ENCODE results near the gene TNXB. TPM values are rescaled to one million over a fixed set of nuclear protein-coding genes. Genes with fewer than 3 reads are reported as not detected.
A peak's percentile ranks its signal among the peaks of the same experiment; 100 is the strongest.
"Not testable (repeated sequence)": the region's sequence is repeated elsewhere in the genome, so short reads cannot be mapped to it uniquely, and the experiment has no call there.

TNXB gene
- total and polyA plus RNA-seq, 7 donors: 7.0 to 26.1 (median 14.5) TPM

DNA sequence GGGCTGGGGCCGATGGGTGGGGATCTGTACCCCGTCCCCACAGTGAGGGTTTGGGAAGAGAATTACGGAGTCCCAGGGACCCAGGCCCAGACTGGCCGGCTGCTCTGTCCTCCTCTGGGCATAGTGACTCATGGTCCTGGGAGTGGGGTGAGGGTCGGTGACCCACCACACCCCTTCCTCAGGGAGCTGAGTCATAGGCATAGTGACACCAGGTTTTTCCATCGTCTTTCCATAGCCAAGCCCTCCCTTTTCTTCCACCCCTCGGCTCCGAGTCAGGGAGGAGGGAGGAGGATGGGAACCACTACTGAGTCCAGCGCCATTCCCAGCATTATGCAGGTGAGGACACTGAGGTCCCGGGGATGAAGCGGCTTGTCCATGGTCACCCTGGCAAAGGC is 62.1 kb downstream of the TNXB start:
- H3K36me3 ChIP-seq (ENCODE audit: insufficient read depth in 1 of 2, low read depth in 1 of 2): no peaks in the 10 kb centered on the region
- no peak overlapping the region for H3K4me3 ChIP-seq
- no peaks in the 10 kb centered on the region for H3K4me1 ChIP-seq
- no peaks in the 10 kb centered on the region for H3K9me3 ChIP-seq
- intact Hi-C loops (cut with DNase I): no loop called here
- WGBS, 3 donors: 47 to 55% (median 53%) methylated on average over 9 to 11 of the region's 11 CpGs
- DNase-seq: peak; percentile 70 to 79
- TF ChIP-seq, protein P1, sequence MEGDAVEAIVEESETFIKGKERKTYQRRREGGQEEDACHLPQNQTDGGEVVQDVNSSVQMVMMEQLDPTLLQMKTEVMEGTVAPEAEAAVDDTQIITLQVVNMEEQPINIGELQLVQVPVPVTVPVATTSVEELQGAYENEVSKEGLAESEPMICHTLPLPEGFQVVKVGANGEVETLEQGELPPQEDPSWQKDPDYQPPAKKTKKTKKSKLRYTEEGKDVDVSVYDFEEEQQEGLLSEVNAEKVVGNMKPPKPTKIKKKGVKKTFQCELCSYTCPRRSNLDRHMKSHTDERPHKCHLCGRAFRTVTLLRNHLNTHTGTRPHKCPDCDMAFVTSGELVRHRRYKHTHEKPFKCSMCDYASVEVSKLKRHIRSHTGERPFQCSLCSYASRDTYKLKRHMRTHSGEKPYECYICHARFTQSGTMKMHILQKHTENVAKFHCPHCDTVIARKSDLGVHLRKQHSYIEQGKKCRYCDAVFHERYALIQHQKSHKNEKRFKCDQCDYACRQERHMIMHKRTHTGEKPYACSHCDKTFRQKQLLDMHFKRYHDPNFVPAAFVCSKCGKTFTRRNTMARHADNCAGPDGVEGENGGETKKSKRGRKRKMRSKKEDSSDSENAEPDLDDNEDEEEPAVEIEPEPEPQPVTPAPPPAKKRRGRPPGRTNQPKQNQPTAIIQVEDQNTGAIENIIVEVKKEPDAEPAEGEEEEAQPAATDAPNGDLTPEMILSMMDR (IDR thresholded peaks at IDR 0.05): no peak
- H3K27ac ChIP-seq: peak overlapping the region; percentile 38
- no peaks in the 10 kb centered on the region for H3K27me3 ChIP-seq (ENCODE audit: insufficient read depth in 3 of 3, low read length in 2 of 3)
- ATAC-seq: peak; percentile 21 to 65 (median 52)

DNA sequence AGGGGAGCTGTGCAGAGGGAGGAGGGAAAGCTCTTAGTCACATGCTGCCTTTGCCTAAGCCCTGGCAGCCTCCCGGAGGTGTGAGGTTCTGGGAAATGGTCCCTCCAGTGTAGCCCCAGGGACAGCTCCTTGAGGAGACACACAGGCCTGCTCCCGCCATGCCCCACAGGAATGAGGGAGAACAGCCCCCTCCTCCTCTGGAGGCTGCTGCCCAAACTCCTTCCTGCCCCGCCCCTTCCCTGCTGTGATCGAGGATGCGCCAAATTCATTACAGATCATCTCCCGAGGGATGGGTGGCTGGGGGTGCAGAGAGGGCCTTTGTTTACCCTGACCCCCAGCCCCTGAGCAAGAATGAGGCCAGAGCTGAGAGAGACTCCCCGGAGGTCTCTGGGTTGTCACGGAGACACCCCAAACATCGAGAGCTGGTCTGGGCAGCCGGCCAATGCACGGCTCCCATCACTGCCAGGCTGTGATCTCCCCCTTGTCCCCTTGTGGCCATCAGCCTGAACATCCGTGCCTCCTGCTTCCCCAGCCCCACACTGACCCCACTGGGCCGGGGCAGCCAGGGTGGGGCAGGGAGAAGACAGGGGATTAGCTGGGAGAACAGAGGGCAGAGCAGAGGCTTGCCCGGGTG is 62.6 kb downstream of the TNXB start:
- Histone ChIP-seq H3K27me3 (ENCODE audit: insufficient read depth in 3 of 3, low read length in 2 of 3) (no peaks in the 10 kb centered on the region), H3K36me3 (ENCODE audit: insufficient read depth in 1 of 2, low read depth in 1 of 2) (no peaks in the 10 kb centered on the region), H3K4me1 (no peaks in the 10 kb centered on the region), H3K27ac (peak overlapping the region; percentile 38), H3K9me3 (no peaks in the 10 kb centered on the region), H3K4me3 (no peak overlapping the region)
- ATAC-seq (peak; percentile 11 to 28 (median 18)), DNase-seq (peak; percentile 64 to 80)
- WGBS, 3 donors: 26 to 37% (median 31%) methylated on average over 14 of the region's 14 CpGs
- TF ChIP-seq, protein P1 (IDR thresholded peaks at IDR 0.05): no peak
- intact Hi-C loops (cut with DNase I): no loop called here

DNA sequence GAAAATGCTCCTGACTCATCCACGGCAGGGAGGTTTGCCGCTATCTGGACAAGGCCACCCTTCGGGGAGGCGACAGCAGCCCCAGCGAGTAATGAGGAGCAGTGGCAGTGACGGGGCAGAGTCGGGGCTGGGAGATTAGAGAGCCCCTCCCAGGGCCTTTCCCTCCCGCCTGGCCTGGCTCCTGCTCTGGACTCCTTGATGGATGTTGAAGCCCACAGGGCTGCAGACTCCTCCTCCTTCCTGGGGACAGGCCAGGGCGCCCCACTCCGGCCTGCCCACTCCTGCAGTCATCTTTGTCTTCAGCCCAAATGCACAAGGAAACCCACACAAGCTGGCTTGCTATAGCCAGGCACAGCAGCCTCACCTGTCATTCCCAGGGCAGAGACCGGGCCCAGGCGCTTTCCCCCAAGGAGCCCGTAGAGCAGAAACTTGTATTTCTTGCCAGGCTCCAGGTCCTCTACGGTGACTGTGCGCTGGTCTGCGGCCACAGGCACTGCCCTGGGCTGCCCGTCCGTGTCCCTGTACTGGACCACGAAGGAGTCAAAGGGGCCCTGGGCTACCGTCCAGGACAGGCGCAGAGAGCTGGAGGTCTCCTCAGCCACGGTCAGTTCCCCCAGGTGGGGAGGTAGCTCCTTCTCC is 63.2 kb downstream of the TNXB start:
- 76 to 84% (median 82%) methylated on average over 20 to 22 of the region's 22 CpGs for WGBS, 3 donors
- H3K27ac ChIP-seq: peak overlapping the region; percentile 38
- no peaks in the 10 kb centered on the region for H3K9me3 ChIP-seq
- H3K4me1 ChIP-seq: no peaks in the 10 kb centered on the region
- intact Hi-C loops (cut with DNase I): no loop called here
- no peak overlapping the region for H3K4me3 ChIP-seq
- H3K36me3 ChIP-seq (ENCODE audit: insufficient read depth in 1 of 2, low read depth in 1 of 2): no peaks in the 10 kb centered on the region
- DNase-seq (peak in 1 of 2 donors; percentile 68), ATAC-seq (peak in 1 of 4 donors; percentile 5)
- TF ChIP-seq, protein P1 (IDR thresholded peaks at IDR 0.05): no peak
- no peaks in the 10 kb centered on the region for H3K27me3 ChIP-seq (ENCODE audit: insufficient read depth in 3 of 3, low read length in 2 of 3)

DNA sequence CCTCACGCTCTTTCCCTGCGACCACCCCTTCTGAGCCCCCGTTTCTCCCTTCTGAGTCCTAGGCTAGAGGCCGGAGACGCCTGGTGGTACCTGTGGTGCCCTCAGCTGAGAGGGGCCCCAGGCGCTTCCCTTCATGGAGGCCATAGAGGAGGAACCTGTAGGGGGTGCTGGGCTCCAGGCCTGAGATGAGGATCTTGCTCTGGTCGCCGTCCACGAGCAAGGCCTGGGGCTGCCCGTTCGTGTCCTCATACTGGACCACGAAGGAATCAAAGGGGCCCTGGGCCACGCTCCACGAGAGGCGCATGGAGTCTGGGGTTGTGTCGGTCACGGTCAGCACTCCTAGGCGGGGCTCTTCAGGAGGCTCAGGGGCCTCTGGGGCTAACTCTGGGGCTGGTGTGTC is 64.2 kb downstream of the TNXB start:
- peak in 1 of 2 donors; percentile 44 for DNase-seq
- ATAC-seq; H3K27ac ChIP-seq; H3K27me3 ChIP-seq (ENCODE audit: insufficient read depth in 3 of 3, low read length in 2 of 3); H3K9me3 ChIP-seq; intact Hi-C loops (cut with DNase I); H3K4me3 ChIP-seq; H3K36me3 ChIP-seq (ENCODE audit: insufficient read depth in 1 of 2, low read depth in 1 of 2); H3K4me1 ChIP-seq: not testable (repeated sequence)
- 83 to 90% (median 84%) methylated on average over 8 to 12 of the region's 18 CpGs for WGBS, 3 donors

DNA sequence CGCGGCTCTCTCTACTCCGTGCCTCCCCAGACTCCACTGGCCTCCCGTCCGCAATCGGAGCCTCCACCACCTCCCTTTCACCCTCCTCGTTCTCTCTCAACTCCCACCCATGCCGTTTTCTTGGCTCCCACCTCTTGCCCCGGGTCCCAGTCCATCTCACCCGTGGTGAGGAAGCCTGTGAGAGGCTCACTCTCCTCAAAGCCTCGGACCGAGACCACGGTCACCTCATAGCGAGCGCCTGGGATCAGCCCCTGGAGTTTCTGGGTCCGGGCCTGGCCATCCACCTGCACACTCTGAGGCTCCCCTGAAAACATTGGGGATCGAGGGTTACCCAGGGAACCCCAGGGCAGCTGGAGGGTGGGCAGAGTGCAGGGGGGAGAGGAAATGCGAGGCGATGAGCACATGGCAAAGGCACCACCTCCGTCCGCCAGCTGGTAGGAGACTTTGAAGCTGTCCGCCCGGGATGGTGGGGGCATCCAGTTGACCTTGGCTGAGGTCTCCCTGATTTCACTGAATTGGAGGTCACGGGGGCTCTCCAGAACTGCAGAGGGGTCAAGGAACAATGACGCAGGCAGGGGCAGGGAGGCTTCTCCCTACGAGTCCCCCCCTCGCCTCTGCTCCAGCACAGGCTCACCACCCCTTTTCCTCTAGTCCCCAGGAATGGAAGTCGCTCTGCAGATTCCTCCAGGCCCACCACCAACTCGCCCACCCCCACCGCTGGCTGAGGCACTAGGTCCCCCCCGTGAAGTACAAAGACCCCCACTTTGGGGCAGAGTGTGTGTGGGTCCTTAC is 65.4 kb downstream of the TNXB start:
- H3K4me1 ChIP-seq; H3K27ac ChIP-seq; H3K4me3 ChIP-seq; ATAC-seq; H3K9me3 ChIP-seq; intact Hi-C loops (cut with DNase I); H3K27me3 ChIP-seq (ENCODE audit: insufficient read depth in 3 of 3, low read length in 2 of 3); H3K36me3 ChIP-seq (ENCODE audit: insufficient read depth in 1 of 2, low read depth in 1 of 2): not testable (repeated sequence)
- DNase-seq: peak in 1 of 2 donors; percentile 30
- WGBS, 3 donors: 86 to 87% (median 87%) methylated on average over 13 to 19 of the region's 31 CpGs

DNA sequence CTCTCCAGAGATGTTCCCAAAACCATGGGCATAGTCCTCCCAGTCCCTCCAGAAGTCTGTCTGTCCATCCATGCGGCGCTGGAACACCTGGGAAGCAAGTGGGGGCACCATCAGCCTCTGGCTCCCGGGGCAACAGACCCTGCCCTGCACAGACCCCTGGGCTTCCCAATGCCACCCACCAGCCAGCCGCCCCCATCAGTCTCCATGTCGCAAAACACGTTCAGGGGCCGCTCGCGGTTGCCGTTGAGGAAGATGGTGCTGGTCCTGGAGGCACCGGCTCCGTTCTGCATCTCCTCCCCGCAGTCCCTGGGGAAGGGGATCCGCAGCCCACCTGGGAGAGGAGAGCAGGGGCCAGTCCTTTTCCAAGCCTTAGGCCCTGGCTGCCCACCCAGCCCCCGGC is 66.9 kb downstream of the TNXB start:
- DNase-seq: peak in 1 of 2 donors; percentile 43

DNA sequence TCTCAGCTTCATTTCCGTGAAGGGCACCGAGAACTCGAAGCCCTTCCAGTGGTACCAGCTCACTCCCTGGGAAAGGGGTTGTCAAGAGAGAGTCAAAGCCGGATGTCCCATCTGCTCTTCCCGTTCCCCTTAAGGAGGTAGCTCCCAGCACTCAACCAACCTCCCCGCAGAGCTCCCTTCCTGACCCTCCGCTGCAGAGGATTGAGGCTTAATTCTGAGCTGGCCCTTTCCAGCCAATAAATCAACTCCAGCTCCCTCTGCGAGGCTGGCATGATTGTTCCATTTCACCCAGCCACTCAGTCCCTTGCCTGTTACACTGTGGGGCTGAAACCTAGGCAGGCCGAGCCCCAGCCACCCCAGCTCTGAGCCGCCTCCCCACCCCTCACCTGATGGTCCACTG is 67.8 kb downstream of the TNXB start:
- H3K4me1 ChIP-seq; ATAC-seq; intact Hi-C loops (cut with DNase I); H3K27me3 ChIP-seq (ENCODE audit: insufficient read depth in 3 of 3, low read length in 2 of 3); H3K4me3 ChIP-seq; H3K27ac ChIP-seq; H3K9me3 ChIP-seq; H3K36me3 ChIP-seq (ENCODE audit: insufficient read depth in 1 of 2, low read depth in 1 of 2): not testable (repeated sequence)
- DNase-seq: peak in 1 of 2 donors; percentile 18
- WGBS, 3 donors: 43 to 60% (median 58%) methylated on average over 4 to 6 of the region's 10 CpGs

More for the DNA sequence above, 66.9 kb downstream of the TNXB start:
- H3K27ac ChIP-seq; intact Hi-C loops (cut with DNase I); H3K36me3 ChIP-seq (ENCODE audit: insufficient read depth in 1 of 2, low read depth in 1 of 2); H3K9me3 ChIP-seq; ATAC-seq; H3K27me3 ChIP-seq (ENCODE audit: insufficient read depth in 3 of 3, low read length in 2 of 3); H3K4me1 ChIP-seq; H3K4me3 ChIP-seq: not testable (repeated sequence)
- WGBS, 3 donors: 87 to 93% (median 92%) methylated on average over 12 to 13 of the region's 15 CpGs

DNA sequence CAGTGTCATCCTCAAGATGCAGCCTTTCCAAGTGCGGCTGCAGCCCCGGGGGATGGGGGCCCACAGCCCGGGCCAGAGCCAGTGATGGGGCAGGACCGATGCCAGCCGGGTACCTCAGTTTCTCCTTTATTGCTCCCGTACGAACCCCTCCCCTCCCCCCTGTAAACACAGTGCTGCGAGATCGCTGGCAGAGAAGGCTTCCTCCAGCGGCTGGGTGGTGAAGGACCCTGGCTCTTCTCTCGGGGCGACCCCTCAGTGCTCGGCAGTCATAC is 68.2 kb downstream of the TNXB start:
- ATAC-seq; H3K27me3 ChIP-seq (ENCODE audit: insufficient read depth in 3 of 3, low read length in 2 of 3); H3K4me1 ChIP-seq; H3K27ac ChIP-seq; H3K4me3 ChIP-seq; H3K9me3 ChIP-seq; H3K36me3 ChIP-seq (ENCODE audit: insufficient read depth in 1 of 2, low read depth in 1 of 2); intact Hi-C loops (cut with DNase I): not testable (repeated sequence)
- peak in 1 of 2 donors; percentile 26 for DNase-seq
- 63 to 82% (median 67%) methylated on average over 3 to 7 of the region's 13 CpGs for WGBS, 3 donors
